Measurements from ENCODE around the gene MYBPH.

DNA sequence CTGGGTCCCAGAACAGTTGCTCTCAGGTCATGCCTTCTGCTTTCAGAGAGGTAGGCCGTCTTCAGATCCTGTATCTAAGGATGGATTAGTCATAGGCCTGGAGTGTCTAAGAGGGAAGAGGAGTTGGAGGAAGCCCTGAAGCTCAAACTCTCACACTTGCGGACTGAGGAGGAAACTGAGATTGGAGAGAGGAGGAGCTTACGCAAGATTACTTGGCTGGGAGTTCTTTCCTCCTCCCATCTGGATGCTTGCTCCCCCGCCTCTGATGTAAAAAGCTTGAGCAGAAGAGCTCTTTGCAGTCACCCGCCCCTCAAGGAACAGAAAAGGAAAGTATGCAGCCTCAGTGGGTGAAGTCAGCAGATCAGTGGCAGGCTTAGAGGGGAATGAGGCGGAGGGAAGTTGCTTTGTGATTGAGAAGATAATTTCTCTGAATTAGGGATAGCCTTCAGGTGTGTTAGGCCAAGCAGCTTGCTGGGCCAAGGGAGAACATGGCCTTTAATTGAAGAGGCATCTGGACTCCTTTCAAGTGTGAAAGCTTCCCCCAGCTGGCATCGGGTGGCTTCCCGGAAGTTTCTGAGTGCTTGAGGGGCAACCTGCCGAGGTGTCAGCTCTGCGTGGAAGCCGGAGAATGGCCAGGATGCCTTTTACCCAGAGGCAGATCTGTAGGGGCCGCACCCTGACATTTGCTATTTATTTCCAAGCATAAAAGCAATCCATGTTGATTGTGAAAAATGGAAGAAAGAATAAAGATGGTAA, 41.5 kb downstream of the MYBPH start:
- TF ChIP-seq POLR2A (IDR thresholded peaks at IDR 0.05) (no peak), EP300 (IDR thresholded peaks at IDR 0.05) (no peak), POLR2AphosphoS5 (IDR thresholded peaks at IDR 0.05) (no peak)
- TF ChIP-seq, protein P1, sequence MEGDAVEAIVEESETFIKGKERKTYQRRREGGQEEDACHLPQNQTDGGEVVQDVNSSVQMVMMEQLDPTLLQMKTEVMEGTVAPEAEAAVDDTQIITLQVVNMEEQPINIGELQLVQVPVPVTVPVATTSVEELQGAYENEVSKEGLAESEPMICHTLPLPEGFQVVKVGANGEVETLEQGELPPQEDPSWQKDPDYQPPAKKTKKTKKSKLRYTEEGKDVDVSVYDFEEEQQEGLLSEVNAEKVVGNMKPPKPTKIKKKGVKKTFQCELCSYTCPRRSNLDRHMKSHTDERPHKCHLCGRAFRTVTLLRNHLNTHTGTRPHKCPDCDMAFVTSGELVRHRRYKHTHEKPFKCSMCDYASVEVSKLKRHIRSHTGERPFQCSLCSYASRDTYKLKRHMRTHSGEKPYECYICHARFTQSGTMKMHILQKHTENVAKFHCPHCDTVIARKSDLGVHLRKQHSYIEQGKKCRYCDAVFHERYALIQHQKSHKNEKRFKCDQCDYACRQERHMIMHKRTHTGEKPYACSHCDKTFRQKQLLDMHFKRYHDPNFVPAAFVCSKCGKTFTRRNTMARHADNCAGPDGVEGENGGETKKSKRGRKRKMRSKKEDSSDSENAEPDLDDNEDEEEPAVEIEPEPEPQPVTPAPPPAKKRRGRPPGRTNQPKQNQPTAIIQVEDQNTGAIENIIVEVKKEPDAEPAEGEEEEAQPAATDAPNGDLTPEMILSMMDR (IDR thresholded peaks at IDR 0.05) = no peak

Measured in sigmoid colon (tissue), 4 donors.